PFSK-1 (cell line): ENCODE data around the gene POMT1.

Experiments
- FOXP2 ChIP-seq: optimal IDR thresholded peaks from 2 replicates; pipeline ENCODE3; 2011; ENCODE audit warnings: borderline replicate concordance, control low read depth, inconsistent platforms; ENCODE audit not compliant: insufficient read depth; ENCODE audit errors: extremely low read length, extremely low read depth
- POLR2AphosphoS5 ChIP-seq: IDR thresholded peaks from 2 replicates; pipeline ENCODE4 v1.6.1; 2012; ENCODE audit warnings: low read depth, mild to moderate bottlenecking, control low read depth, low read length, moderate library complexity
- REST ChIP-seq, 2 experiments: IDR thresholded peaks; 2 replicates each; pipeline versions ENCODE4 v1.6.1 to v1.8.0; 2011 to 2012; ENCODE audit warnings: low read depth in 2 of 2, low read length in 2 of 2, control low read depth in 1 of 2, inconsistent platforms in 1 of 2, mild to moderate bottlenecking in 1 of 2, moderate library complexity in 1 of 2; ENCODE audit not compliant: insufficient read depth in 1 of 2
- SIN3A ChIP-seq: IDR thresholded peaks from 2 replicates; pipeline ENCODE4 v1.6.1; 2012; ENCODE audit warnings: mild to moderate bottlenecking, low read length, moderate library complexity, borderline replicate concordance; ENCODE audit not compliant: insufficient read depth
- TAF1 ChIP-seq: IDR thresholded peaks from 2 replicates; pipeline ENCODE4 v1.6.1; 2012; ENCODE audit warnings: low read length, control low read depth, borderline replicate concordance; ENCODE audit not compliant: insufficient read depth

POMT1 gene

GRCh38 chr9:131461166-131461565, 41.6 kb upstream of the POMT1 start:
- TF ChIP-seq SIN3A: no peak
- TF ChIP-seq FOXP2: no peak
- TF ChIP-seq POLR2AphosphoS5: no peak
- no peak for TF ChIP-seq TAF1
- TF ChIP-seq REST (IDR thresholded peaks at IDR 0.05; ENCODE audit: insufficient read depth in 1 of 2, low read depth in 2 of 2, low read length in 2 of 2): no peak

DNA sequence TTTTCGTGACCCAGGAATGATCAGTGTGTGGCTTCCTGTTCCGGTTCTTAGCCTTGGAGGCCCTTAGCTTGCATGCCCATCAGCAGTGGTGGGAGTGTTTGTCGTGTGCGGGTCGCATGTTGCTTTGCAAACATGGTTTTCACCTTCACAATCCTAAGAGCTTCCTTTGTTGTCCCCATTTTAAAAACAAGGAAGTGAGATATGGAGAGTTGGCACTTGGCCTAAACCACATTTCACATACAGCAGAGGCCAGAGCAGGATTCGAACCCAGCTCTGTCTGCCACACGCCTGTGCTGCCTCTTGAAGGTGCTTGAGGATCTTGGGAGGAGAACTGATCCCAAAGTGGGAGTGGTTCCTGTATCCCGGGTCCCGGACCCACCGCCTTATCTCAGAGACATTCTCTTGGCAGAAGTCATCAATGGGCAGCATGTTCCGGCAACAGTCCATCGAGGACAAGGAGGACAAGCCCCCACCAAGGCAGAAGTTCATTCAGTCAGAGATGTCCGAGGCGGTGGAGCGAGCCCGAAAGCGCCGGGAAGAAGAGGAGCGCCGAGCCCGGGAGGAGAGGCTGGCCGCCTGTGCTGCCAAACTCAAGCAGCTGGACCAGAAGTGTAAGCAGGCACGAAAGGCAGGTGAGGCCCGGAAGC, 38.2 kb upstream of the POMT1 start:
- TF ChIP-seq FOXP2 (no peak), TAF1 (no peak), REST (IDR thresholded peaks at IDR 0.05; ENCODE audit: insufficient read depth in 1 of 2, low read depth in 2 of 2, low read length in 2 of 2) (no peak), POLR2AphosphoS5 (no peak), SIN3A (no peak)

GRCh38 chr9:131465401-131465800, 37.3 kb upstream of the POMT1 start:
- no peak for TF ChIP-seq POLR2AphosphoS5
- TF ChIP-seq FOXP2: no peak
- no peak for TF ChIP-seq REST (IDR thresholded peaks at IDR 0.05; ENCODE audit: insufficient read depth in 1 of 2, low read depth in 2 of 2, low read length in 2 of 2)
- no peak for TF ChIP-seq SIN3A
- TF ChIP-seq TAF1: no peak

GRCh38 chr9:131467214-131467935, 35.3 kb upstream of the POMT1 start:
- TF ChIP-seq TAF1: no peak
- TF ChIP-seq SIN3A: no peak
- TF ChIP-seq REST (IDR thresholded peaks at IDR 0.05; ENCODE audit: insufficient read depth in 1 of 2, low read depth in 2 of 2, low read length in 2 of 2): no peak
- no peak for TF ChIP-seq POLR2AphosphoS5
- TF ChIP-seq FOXP2: no peak
